Testis (tissue), 3 donors: ENCODE results near the gene AMMECR1. TPM values are rescaled to one million over a fixed set of nuclear protein-coding genes. Genes with fewer than 3 reads are reported as not detected.

Source experiments
- DNase-seq: peaks from one replicate; pipeline ENCODE4 v3.0.0-alpha.2; 2019
- H3K27ac ChIP-seq, 2 donors: fragments of 200-600 bp; sonication (generic); one replicate each; pipeline ENCODE4 v1.5.1; 2019
- H3K27me3 ChIP-seq: fragments of 200-600 bp; sonication (generic); one replicate; pipeline ENCODE4 v1.5.1; 2019
- H3K36me3 ChIP-seq: fragments of 200-600 bp; sonication (generic); one replicate; pipeline ENCODE4 v1.5.1; 2017; ENCODE audit warnings: low read depth; ENCODE audit errors: missing control alignments
- H3K4me1 ChIP-seq: fragments of 200-600 bp; sonication (generic); one replicate; pipeline ENCODE4 v1.5.1; 2019
- H3K4me3 ChIP-seq, 2 donors: fragments of 200-600 bp; sonication (generic); one replicate each; pipeline ENCODE4 v1.5.1; 2017 to 2019
- H3K9me3 ChIP-seq: fragments of 200-600 bp; sonication (generic); one replicate; pipeline ENCODE4 v1.5.1; 2017
- CTCF ChIP-seq, 3 experiments: fragments of 450-650 bp in 2 of 3; fragments of 200-600 bp in 1 of 3; sonication (generic) in 1 of 3; IDR thresholded peaks; one replicate each; pipeline ENCODE4 v1.5.1; 2016 to 2019; ENCODE audit warnings: antibody characterized with exemption in 3 of 3, mild to moderate bottlenecking in 2 of 3, moderate library complexity in 1 of 3
- POLR2A ChIP-seq: fragments of 450-650 bp; IDR thresholded peaks from one replicate; pipeline ENCODE4 v1.6.1; 2017; ENCODE audit warnings: antibody characterized with exemption, mild to moderate bottlenecking, moderate library complexity
- WGBS, 2 donors: methylation state at CpG; one replicate each; pipeline ENCODE4 v1.1.5; 2018; 5-methylcytosine and 5-hydroxymethylcytosine counted together
- intact Hi-C: fragments of 100-400 bp; cut with DNase I; formaldehyde crosslinking; loops from one replicate; pipeline ENCODE4 v1.15.1; 2023; ENCODE audit warnings: low total_unique reads
- polyA plus RNA-seq: library from polyadenylated mRNA; stranded (reverse); fragments of 350-450 nt; fragmentation: Illumina TruSeq; extraction: RNeasy Lipid Tissue Mini Kit (QIAGEN cat#74804); gene quantifications from one replicate; pipeline ENCODE4 v1.2.3, GENCODE V29; 2014; ENCODE audit warnings: low read depth, low replicate concordance; ENCODE audit not compliant: insufficient read depth
- total RNA-seq, 2 donors: library from RNA; depleted of rRNA; stranded (reverse); fragments of >200 nt; gene quantifications; one replicate each; pipeline ENCODE4 v1.2.3, GENCODE V29; 2016

The AMMECR1 gene
- total and polyA plus RNA-seq, 3 donors from 2014 or later, result 3.3 to 5.7 (median 5.4) TPM

GRCh38 chrX:110282922-110283321, 35.0 kb downstream of the AMMECR1 start:
- Histone ChIP-seq H3K36me3 (no peaks in the 10 kb centered on the region), H3K4me1 (no peaks in the 10 kb centered on the region), H3K27me3 (no peaks in the 10 kb centered on the region), H3K9me3 (no peaks in the 10 kb centered on the region), H3K27ac (no peak overlapping the region), H3K4me3 (no peak overlapping the region)
- TF ChIP-seq POLR2A (no peak), CTCF (IDR thresholded peaks at IDR 0.05) (no peak)
- no peak for DNase-seq
- intact Hi-C loops, result no loop called here

GRCh38 chrX:110281377-110281776, 36.5 kb downstream of the AMMECR1 start:
- 78 to 87% methylated on average over 2 of the region's 2 CpGs for WGBS, 2 donors
- H3K9me3 ChIP-seq, result no peaks in the 10 kb centered on the region
- no peak for DNase-seq
- no peaks in the 10 kb centered on the region for H3K36me3 ChIP-seq
- intact Hi-C loops, result no loop called here
- H3K4me3 ChIP-seq, result no peak overlapping the region
- TF ChIP-seq POLR2A (no peak), CTCF (IDR thresholded peaks at IDR 0.05) (no peak)
- no peaks in the 10 kb centered on the region for H3K27me3 ChIP-seq
- H3K27ac ChIP-seq, result no peak overlapping the region
- H3K4me1 ChIP-seq, result no peaks in the 10 kb centered on the region

- H3K4me1 ChIP-seq, result no peaks in the 10 kb centered on the region
- H3K9me3 ChIP-seq, result no peaks in the 10 kb centered on the region
- H3K27me3 ChIP-seq, result no peaks in the 10 kb centered on the region
- H3K4me3 ChIP-seq, result no peak overlapping the region
- intact Hi-C loops, result no loop called here
- H3K27ac ChIP-seq, result no peak overlapping the region
- no peaks in the 10 kb centered on the region for H3K36me3 ChIP-seq
- no peak for TF ChIP-seq POLR2A
- TF ChIP-seq CTCF (IDR thresholded peaks at IDR 0.05), result no peak
- no peak for DNase-seq
These were observed 36.9 kb downstream of the AMMECR1 start for GRCh38 chrX:110280954-110281353.

GRCh38 chrX:110277609-110278008, 40.3 kb downstream of the AMMECR1 start:
- intact Hi-C loops, result no loop called here
- TF ChIP-seq CTCF (IDR thresholded peaks at IDR 0.05) (no peak), POLR2A (no peak)
- Histone ChIP-seq H3K36me3 (no peaks in the 10 kb centered on the region), H3K4me3 (no peak overlapping the region), H3K27me3 (no peaks in the 10 kb centered on the region), H3K4me1 (no peaks in the 10 kb centered on the region), H3K9me3 (no peaks in the 10 kb centered on the region), H3K27ac (no peak overlapping the region)
- 96 to 100% methylated on average over 1 of the region's 1 CpG for WGBS, 2 donors
- DNase-seq, result no peak

- TF ChIP-seq CTCF (IDR thresholded peaks at IDR 0.05) (no peak), POLR2A (no peak)
- intact Hi-C loops, result no loop called here
- Histone ChIP-seq H3K4me3 (no peak overlapping the region), H3K27ac (no peak overlapping the region), H3K4me1 (no peaks in the 10 kb centered on the region), H3K9me3 (no peaks in the 10 kb centered on the region), H3K27me3 (no peaks in the 10 kb centered on the region), H3K36me3 (no peaks in the 10 kb centered on the region)
- WGBS, 2 donors, result 85 to 100% methylated on average over 1 to 2 of the region's 2 CpGs
- no peak for DNase-seq
These were observed 41.1 kb downstream of the AMMECR1 start for GRCh38 chrX:110276778-110277177.
